ENCODE results near the gene ZFYVE9. TPM values are rescaled to one million over a fixed set of nuclear protein-coding genes. Genes with fewer than 3 reads are reported as not detected.

ZFYVE9 gene
- total and polyA plus RNA-seq, 10 of the 15 experiments (the other 5 are each of a cell fraction or from before 2014, with no cell fraction given) = 0.26 to 6.9 (median 2.3) TPM

- CTCF ChIA-PET = no interaction called here
- no peak for FAIRE-seq
- no peak overlapping the region for H3K4me3 ChIP-seq
- in situ Hi-C loops (cut with MboI) = no loop called here
- 58% methylated on average over 3 of the region's 3 CpGs for WGBS (ENCODE audit: insufficient coverage, insufficient replicate concordance, low lambda C conversion rate, missing lambda C conversion rate)
- POLR2A ChIA-PET = no interaction called here
- H3K9ac ChIP-seq (ENCODE audit: control insufficient read depth, insufficient read depth, low read length) = no peak overlapping the region
- no peak overlapping the region for H3K27ac ChIP-seq (ENCODE audit: control insufficient read depth, insufficient read depth)
- no peaks in the 10 kb centered on the region for H3K9me3 ChIP-seq (replicated peaks; ENCODE audit: control insufficient read depth, insufficient read depth, low read length)
- H4K20me1 ChIP-seq (ENCODE audit: control insufficient read depth, insufficient read depth) = no peaks in the 10 kb centered on the region
- H3K79me2 ChIP-seq (ENCODE audit: control insufficient read depth, insufficient read depth, low read length) = no peaks in the 10 kb centered on the region
- no peak overlapping the region for H2AFZ ChIP-seq (ENCODE audit: control insufficient read depth, low read depth, low read length)
- no peak for ATAC-seq
- no peaks in the 10 kb centered on the region for H3K4me1 ChIP-seq (ENCODE audit: control insufficient read depth, insufficient read depth, low read length)
- RAD21 ChIA-PET (ENCODE audit: unreplicated experiment) = no interaction called here
- no peaks in the 10 kb centered on the region for H3K36me3 ChIP-seq (ENCODE audit: control insufficient read depth in 2 of 2, insufficient read depth in 2 of 2, low read length in 1 of 2)
- no peaks in the 10 kb centered on the region for H3K27me3 ChIP-seq (replicated peaks in 1 of 2; ENCODE audit: control insufficient read depth in 2 of 2, insufficient read depth in 2 of 2, low read length in 1 of 2)
- SMC1A ChIA-PET (ENCODE audit: uncharacterized antibody, unreplicated experiment) = no interaction called here
- no peak overlapping the region for H3K4me2 ChIP-seq (ENCODE audit: control insufficient read depth, insufficient read depth)
- no peak for TF ChIP-seq TAF1 (IDR thresholded peaks at IDR 0.05; ENCODE audit: borderline replicate concordance, low read depth, low read length)
- no peak for TF ChIP-seq SMAD5 (IDR thresholded peaks at IDR 0.05; ENCODE audit: low read depth)
- TF ChIP-seq HCFC1 (IDR thresholded peaks at IDR 0.05; ENCODE audit: low read length) = no peak
- no peak for TF ChIP-seq CHD1 (IDR thresholded peaks at IDR 0.05; ENCODE audit: low read depth, low read length)
- no peak for DNase-seq (ENCODE audit: low read depth, low spot score)
- intact Hi-C loops (cut with micrococcal nuclease; ENCODE audit: unreplicated experiment) = no loop called here
- BruUV-seq (replicated peaks) = no TSS peak
These were observed 41.0 kb downstream of the ZFYVE9 start for GRCh38 chr1:52182874-52183400.

DNA sequence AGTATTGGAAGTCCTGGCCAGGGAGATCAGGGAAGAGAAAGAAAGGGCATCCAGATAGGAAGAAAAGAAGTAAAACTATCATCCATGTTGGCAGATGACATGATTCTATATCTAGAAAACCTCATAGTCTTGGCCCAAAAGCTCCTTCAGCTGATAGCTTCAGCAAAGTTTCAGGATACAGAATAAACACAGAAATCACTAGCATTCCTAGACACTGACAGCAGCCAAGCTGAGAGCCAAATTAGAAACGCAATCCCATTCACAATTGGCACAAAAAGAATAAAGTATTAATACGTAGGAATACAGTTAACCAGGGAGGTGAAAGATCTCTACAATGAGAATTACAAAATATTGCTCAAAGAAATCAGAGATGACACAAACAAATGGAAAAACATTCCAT, 44.6 kb downstream of the ZFYVE9 start:
- Histone ChIP-seq H3K79me2 (ENCODE audit: control insufficient read depth, insufficient read depth, low read length) (no peaks in the 10 kb centered on the region), H3K4me3 (no peak overlapping the region), H3K27me3 (replicated peaks in 1 of 2; ENCODE audit: control insufficient read depth in 2 of 2, insufficient read depth in 2 of 2, low read length in 1 of 2) (no peaks in the 10 kb centered on the region), H4K20me1 (ENCODE audit: control insufficient read depth, insufficient read depth) (no peaks in the 10 kb centered on the region), H3K27ac (ENCODE audit: control insufficient read depth, insufficient read depth) (no peak overlapping the region), H3K9ac (ENCODE audit: control insufficient read depth, insufficient read depth, low read length) (no peak overlapping the region), H3K4me2 (ENCODE audit: control insufficient read depth, insufficient read depth) (no peak overlapping the region), H2AFZ (ENCODE audit: control insufficient read depth, low read depth, low read length) (no peak overlapping the region), H3K4me1 (ENCODE audit: control insufficient read depth, insufficient read depth, low read length) (no peaks in the 10 kb centered on the region), H3K9me3 (replicated peaks; ENCODE audit: control insufficient read depth, insufficient read depth, low read length) (no peaks in the 10 kb centered on the region), H3K36me3 (ENCODE audit: control insufficient read depth in 2 of 2, insufficient read depth in 2 of 2, low read length in 1 of 2) (no peaks in the 10 kb centered on the region)
- ATAC-seq (no peak), DNase-seq (ENCODE audit: low read depth, low spot score) (no peak), FAIRE-seq (no peak)
- in situ Hi-C loops (cut with MboI) (no loop called here), intact Hi-C loops (cut with micrococcal nuclease; ENCODE audit: unreplicated experiment) (no loop called here)
- ChIA-PET POLR2A (no interaction called here), RAD21 (ENCODE audit: unreplicated experiment) (no interaction called here), CTCF (no interaction called here), SMC1A (ENCODE audit: uncharacterized antibody, unreplicated experiment) (interaction anchor here (1.5 to 1.7 kb wide), 2 partner anchors 42 to 110 kb away, joined by 3 to 4 read pairs; no protein-coding TSS in a partner anchor)
- 76% methylated on average over 2 of the region's 2 CpGs for WGBS (ENCODE audit: insufficient coverage, insufficient replicate concordance, low lambda C conversion rate, missing lambda C conversion rate)
- BruUV-seq (replicated peaks) = no TSS peak
- TF ChIP-seq HSF1 (IDR thresholded peaks at IDR 0.05; ENCODE audit: low read depth, low read length) (no peak), NR2C1 (IDR thresholded peaks at IDR 0.05) (no peak), EP300 (IDR thresholded peaks at IDR 0.05; ENCODE audit: borderline replicate concordance in 1 of 2, control insufficient read depth in 1 of 2, low read depth in 2 of 2, low read length in 2 of 2) (no peak), BACH1 (IDR thresholded peaks at IDR 0.05; ENCODE audit: borderline replicate concordance) (no peak), DPF2 (IDR thresholded peaks at IDR 0.05) (no peak)
- TF ChIP-seq, protein P1, sequence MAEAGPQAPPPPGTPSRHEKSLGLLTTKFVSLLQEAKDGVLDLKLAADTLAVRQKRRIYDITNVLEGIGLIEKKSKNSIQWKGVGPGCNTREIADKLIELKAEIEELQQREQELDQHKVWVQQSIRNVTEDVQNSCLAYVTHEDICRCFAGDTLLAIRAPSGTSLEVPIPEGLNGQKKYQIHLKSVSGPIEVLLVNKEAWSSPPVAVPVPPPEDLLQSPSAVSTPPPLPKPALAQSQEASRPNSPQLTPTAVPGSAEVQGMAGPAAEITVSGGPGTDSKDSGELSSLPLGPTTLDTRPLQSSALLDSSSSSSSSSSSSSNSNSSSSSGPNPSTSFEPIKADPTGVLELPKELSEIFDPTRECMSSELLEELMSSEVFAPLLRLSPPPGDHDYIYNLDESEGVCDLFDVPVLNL (IDR thresholded peaks at IDR 0.05; ENCODE audit: low read depth, low read length) = no peak
- TF ChIP-seq, protein P2, sequence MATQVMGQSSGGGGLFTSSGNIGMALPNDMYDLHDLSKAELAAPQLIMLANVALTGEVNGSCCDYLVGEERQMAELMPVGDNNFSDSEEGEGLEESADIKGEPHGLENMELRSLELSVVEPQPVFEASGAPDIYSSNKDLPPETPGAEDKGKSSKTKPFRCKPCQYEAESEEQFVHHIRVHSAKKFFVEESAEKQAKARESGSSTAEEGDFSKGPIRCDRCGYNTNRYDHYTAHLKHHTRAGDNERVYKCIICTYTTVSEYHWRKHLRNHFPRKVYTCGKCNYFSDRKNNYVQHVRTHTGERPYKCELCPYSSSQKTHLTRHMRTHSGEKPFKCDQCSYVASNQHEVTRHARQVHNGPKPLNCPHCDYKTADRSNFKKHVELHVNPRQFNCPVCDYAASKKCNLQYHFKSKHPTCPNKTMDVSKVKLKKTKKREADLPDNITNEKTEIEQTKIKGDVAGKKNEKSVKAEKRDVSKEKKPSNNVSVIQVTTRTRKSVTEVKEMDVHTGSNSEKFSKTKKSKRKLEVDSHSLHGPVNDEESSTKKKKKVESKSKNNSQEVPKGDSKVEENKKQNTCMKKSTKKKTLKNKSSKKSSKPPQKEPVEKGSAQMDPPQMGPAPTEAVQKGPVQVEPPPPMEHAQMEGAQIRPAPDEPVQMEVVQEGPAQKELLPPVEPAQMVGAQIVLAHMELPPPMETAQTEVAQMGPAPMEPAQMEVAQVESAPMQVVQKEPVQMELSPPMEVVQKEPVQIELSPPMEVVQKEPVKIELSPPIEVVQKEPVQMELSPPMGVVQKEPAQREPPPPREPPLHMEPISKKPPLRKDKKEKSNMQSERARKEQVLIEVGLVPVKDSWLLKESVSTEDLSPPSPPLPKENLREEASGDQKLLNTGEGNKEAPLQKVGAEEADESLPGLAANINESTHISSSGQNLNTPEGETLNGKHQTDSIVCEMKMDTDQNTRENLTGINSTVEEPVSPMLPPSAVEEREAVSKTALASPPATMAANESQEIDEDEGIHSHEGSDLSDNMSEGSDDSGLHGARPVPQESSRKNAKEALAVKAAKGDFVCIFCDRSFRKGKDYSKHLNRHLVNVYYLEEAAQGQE (IDR thresholded peaks at IDR 0.05; ENCODE audit: low read depth, low read length) = no peak

Measured in GM12878 (cell line).